Measurements from ENCODE around the gene ATP5F1C. TPM values are rescaled to one million over a fixed set of nuclear protein-coding genes. Genes with fewer than 3 reads are reported as not detected.

The ATP5F1C gene
- total RNA-seq, 4 donors from 2014 or later, result 148 to 233 (median 216) TPM

DNA sequence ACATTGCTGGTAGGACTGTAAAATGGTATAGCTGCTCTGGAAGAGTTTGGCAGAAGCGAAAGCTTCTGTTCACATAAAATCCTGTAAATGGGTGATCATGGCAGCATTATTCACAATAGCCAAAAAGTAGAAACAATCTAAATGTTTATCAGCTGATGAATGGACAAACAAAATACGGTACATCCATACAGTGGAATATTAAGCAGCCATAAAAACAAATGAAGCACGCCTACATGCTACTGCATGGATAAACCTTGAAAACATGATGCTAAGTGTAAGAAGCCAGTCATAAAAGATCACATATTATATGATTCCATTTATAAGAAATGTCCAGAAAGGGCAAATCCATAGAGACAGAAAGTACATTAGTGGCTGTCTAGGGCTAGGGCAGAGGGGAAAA is 32.9 kb upstream of the ATP5F1C start:
- no peak for TF ChIP-seq POLR2A (IDR thresholded peaks at IDR 0.05)
- TF ChIP-seq, protein P1, sequence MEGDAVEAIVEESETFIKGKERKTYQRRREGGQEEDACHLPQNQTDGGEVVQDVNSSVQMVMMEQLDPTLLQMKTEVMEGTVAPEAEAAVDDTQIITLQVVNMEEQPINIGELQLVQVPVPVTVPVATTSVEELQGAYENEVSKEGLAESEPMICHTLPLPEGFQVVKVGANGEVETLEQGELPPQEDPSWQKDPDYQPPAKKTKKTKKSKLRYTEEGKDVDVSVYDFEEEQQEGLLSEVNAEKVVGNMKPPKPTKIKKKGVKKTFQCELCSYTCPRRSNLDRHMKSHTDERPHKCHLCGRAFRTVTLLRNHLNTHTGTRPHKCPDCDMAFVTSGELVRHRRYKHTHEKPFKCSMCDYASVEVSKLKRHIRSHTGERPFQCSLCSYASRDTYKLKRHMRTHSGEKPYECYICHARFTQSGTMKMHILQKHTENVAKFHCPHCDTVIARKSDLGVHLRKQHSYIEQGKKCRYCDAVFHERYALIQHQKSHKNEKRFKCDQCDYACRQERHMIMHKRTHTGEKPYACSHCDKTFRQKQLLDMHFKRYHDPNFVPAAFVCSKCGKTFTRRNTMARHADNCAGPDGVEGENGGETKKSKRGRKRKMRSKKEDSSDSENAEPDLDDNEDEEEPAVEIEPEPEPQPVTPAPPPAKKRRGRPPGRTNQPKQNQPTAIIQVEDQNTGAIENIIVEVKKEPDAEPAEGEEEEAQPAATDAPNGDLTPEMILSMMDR (IDR thresholded peaks at IDR 0.05), result no peak
- intact Hi-C loops (cut with DNase I; ENCODE audit: low total_unique reads), result no loop called here
- no peak overlapping the region for H3K4me3 ChIP-seq (ENCODE audit: low read depth, poor library complexity, severe bottlenecking)
- no peak for DNase-seq (ENCODE audit: low spot score in 2 of 2)
- 77 to 95% methylated on average over 3 of the region's 3 CpGs for WGBS, 2 donors

- TF ChIP-seq, protein P1 (IDR thresholded peaks at IDR 0.05), result no peak
- no peak for TF ChIP-seq POLR2A (IDR thresholded peaks at IDR 0.05)
- DNase-seq (ENCODE audit: low spot score in 2 of 2), result no peak
- WGBS, 2 donors, result 73 to 83% methylated on average over 7 of the region's 7 CpGs
- intact Hi-C loops (cut with DNase I; ENCODE audit: low total_unique reads), result no loop called here
- H3K4me3 ChIP-seq (ENCODE audit: low read depth, poor library complexity, severe bottlenecking), result no peak overlapping the region
Measured at GRCh38 chr10:7756360-7756992, 31.5 kb upstream of the ATP5F1C start.

DNA sequence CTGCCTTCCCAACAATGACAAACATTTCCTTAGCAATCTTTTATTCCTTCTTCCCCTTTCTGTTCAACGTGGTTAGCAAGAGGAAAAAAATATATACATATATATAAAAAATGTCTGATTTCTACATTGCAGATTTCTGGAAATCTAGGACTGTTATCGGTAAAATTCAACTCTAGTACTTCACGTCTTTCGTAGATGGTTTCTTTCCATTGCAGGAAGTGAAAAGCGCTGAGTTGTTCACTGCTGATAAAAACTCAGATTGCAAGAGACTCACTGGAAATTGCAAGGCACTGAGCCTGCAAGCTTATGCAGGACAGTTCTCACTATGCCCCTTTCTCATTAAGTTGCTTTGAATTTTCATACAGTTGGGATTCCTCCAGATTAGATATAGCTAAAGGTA is 24.0 kb upstream of the ATP5F1C start:
- TF ChIP-seq POLR2A (IDR thresholded peaks at IDR 0.05), result no peak
- TF ChIP-seq, protein P1 (IDR thresholded peaks at IDR 0.05), result no peak
- intact Hi-C loops (cut with DNase I; ENCODE audit: low total_unique reads), result no loop called here
- 74 to 85% methylated on average over 5 of the region's 5 CpGs for WGBS, 2 donors
- H3K4me3 ChIP-seq (ENCODE audit: low read depth, poor library complexity, severe bottlenecking), result no peak overlapping the region
- no peak for DNase-seq (ENCODE audit: low spot score in 2 of 2)

GRCh38 chr10:7766241-7766640 is 21.7 kb upstream of the ATP5F1C start:
- DNase-seq (ENCODE audit: low spot score in 2 of 2), result no peak
- TF ChIP-seq, protein P1 (IDR thresholded peaks at IDR 0.05), result no peak
- no peak for TF ChIP-seq POLR2A (IDR thresholded peaks at IDR 0.05)
- H3K4me3 ChIP-seq (ENCODE audit: low read depth, poor library complexity, severe bottlenecking), result no peak overlapping the region
- intact Hi-C loops (cut with DNase I; ENCODE audit: low total_unique reads), result no loop called here
- WGBS, 2 donors, result 83 to 85% methylated on average over 3 of the region's 3 CpGs

DNA sequence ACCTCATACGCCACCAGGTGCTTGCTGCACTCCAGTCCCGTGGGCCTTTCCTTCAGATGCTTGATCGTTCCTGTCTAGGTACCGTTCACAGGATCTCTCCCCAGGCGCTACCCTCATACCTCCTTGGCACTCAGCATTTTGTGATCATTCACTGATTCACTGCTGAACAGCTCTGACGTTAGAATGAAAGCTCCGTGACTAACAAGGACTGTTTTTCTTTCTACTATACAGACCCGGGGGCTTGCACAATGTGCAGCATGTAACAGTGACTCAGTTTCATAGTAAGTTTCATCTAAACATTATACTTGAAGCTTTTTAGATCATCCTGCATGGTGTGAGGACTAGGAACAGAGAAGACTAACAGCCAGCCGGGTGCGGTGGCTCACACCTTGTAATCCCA is 20.8 kb upstream of the ATP5F1C start:
- TF ChIP-seq POLR2A (IDR thresholded peaks at IDR 0.05), result no peak
- TF ChIP-seq, protein P1 (IDR thresholded peaks at IDR 0.05), result no peak
- no peak for DNase-seq (ENCODE audit: low spot score in 2 of 2)
- intact Hi-C loops (cut with DNase I; ENCODE audit: low total_unique reads), result no loop called here
- 90 to 97% methylated on average over 10 of the region's 10 CpGs for WGBS, 2 donors
- no peak overlapping the region for H3K4me3 ChIP-seq (ENCODE audit: low read depth, poor library complexity, severe bottlenecking)

DNA sequence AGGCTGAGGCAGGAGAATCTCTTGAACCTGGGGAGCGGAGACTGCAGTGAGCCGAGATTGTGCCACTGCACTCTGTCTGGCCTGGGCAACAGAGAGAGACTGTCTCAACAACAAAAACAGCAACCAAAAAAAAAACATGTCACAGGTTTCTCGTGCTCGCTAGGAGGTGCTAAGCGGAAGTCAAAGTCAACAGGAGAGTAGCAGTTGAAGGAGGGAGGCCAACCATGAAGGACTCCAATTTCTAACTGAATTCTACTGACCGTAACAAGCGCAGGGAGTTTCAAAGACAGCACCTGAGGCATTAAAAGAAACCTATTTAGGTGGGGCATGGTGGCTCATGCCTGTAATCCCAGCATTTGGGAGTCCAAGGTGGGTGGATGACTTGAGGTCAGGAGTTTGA is 19.6 kb upstream of the ATP5F1C start:
- no peak for DNase-seq (ENCODE audit: low spot score in 2 of 2)
- intact Hi-C loops (cut with DNase I; ENCODE audit: low total_unique reads), result no loop called here
- TF ChIP-seq, protein P1 (IDR thresholded peaks at IDR 0.05), result no peak
- no peak for TF ChIP-seq POLR2A (IDR thresholded peaks at IDR 0.05)
- 92 to 97% methylated on average over 7 of the region's 7 CpGs for WGBS, 2 donors
- no peak overlapping the region for H3K4me3 ChIP-seq (ENCODE audit: low read depth, poor library complexity, severe bottlenecking)
